Ascending aorta (tissue), 2 donors: ENCODE measurements around the gene TMEFF1. TPM values are rescaled to one million over a fixed set of nuclear protein-coding genes. Genes with fewer than 3 reads are reported as not detected.

Source experiments
- DNase-seq, 2 donors: peaks; one replicate each; pipeline ENCODE4 v3.0.0-alpha.2; 2019; ENCODE audit warnings: low spot score in 2 of 2
- H3K27ac ChIP-seq, 2 donors: fragments of 200-600 bp; sonication (generic); one replicate each; pipeline ENCODE4 v1.5.1; 2016 to 2017; ENCODE audit warnings: mild to moderate bottlenecking in 1 of 2
- H3K27me3 ChIP-seq: fragments of 200-600 bp; sonication (generic); one replicate; pipeline ENCODE4 v1.5.1; 2017
- H3K36me3 ChIP-seq, 2 donors: fragments of 200-600 bp; sonication (generic); one replicate each; pipeline ENCODE4 v1.5.1; 2016
- H3K4me1 ChIP-seq, 2 donors: fragments of 200-600 bp; sonication (generic); one replicate each; pipeline ENCODE4 v1.5.1; 2016 to 2017; ENCODE audit warnings: mild to moderate bottlenecking in 1 of 2
- H3K4me3 ChIP-seq, 2 donors: fragments of 200-600 bp; sonication (generic); one replicate each; pipeline ENCODE4 v1.5.1; 2016 to 2017; ENCODE audit warnings: mild to moderate bottlenecking in 1 of 2
- H3K9me3 ChIP-seq, 2 donors: fragments of 200-600 bp; sonication (generic); one replicate each; pipeline ENCODE4 v1.5.1; 2016
- intact Hi-C: fragments of 100-400 bp; cut with DNase I; formaldehyde crosslinking; loops from one replicate; pipeline ENCODE4 v1.15.1; 2023
- total RNA-seq: library from RNA; depleted of rRNA; stranded (reverse); fragments of >200 nt; gene quantifications from one replicate; pipeline ENCODE4 v1.1.0, GENCODE V29; 2016
- TF ChIP-seq, protein P1 (sequence below), 3 experiments: fragments of 200-600 bp in 2 of 3; fragments of 450-650 bp in 1 of 3; sonication (generic) in 2 of 3; IDR thresholded peaks; one replicate each; pipeline ENCODE4 v1.5.1; 2016 to 2019; ENCODE audit warnings: antibody characterized with exemption in 3 of 3, mild to moderate bottlenecking in 1 of 3, moderate library complexity in 1 of 3

TMEFF1 gene
- total RNA-seq, 1 donor from 2014 or later: not detected

- Histone ChIP-seq H3K36me3 (no peaks in the 10 kb centered on the region), H3K4me3 (no peak overlapping the region), H3K4me1 (peaks cover 0 to 3% of the 10 kb centered on the region in 2 donors), H3K9me3 (no peaks in the 10 kb centered on the region), H3K27me3 (no peaks in the 10 kb centered on the region), H3K27ac (no peak overlapping the region)
- intact Hi-C loops: no loop called here
- TF ChIP-seq, protein P1, sequence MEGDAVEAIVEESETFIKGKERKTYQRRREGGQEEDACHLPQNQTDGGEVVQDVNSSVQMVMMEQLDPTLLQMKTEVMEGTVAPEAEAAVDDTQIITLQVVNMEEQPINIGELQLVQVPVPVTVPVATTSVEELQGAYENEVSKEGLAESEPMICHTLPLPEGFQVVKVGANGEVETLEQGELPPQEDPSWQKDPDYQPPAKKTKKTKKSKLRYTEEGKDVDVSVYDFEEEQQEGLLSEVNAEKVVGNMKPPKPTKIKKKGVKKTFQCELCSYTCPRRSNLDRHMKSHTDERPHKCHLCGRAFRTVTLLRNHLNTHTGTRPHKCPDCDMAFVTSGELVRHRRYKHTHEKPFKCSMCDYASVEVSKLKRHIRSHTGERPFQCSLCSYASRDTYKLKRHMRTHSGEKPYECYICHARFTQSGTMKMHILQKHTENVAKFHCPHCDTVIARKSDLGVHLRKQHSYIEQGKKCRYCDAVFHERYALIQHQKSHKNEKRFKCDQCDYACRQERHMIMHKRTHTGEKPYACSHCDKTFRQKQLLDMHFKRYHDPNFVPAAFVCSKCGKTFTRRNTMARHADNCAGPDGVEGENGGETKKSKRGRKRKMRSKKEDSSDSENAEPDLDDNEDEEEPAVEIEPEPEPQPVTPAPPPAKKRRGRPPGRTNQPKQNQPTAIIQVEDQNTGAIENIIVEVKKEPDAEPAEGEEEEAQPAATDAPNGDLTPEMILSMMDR (IDR thresholded peaks at IDR 0.05): no peak
- no peak for DNase-seq
These were observed 113.1 kb downstream of the TMEFF1 start for GRCh38 chr9:100586093-100586492.

DNA sequence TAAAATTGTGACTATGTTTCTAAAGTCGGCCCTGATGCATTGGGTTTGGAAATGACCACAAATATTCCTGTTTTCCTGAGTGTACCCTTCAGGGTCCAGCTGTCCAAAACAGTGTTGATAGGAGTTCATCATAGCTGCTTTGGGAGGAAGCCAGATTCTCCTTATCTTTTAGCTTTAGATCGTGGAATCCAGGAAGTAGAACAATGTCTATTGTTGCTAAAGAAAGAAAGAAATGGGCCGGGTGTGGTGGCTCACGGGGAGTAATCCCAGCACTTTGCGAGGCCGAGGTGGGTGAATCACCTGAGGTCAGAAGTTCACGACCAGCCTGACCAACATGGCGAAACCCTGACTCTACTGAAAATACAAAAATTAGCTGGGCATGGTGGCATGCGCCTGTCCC lies 114.4 kb downstream of the TMEFF1 start:
- Histone ChIP-seq H3K27me3 (no peaks in the 10 kb centered on the region), H3K4me1 (peaks cover 0 to 3% of the 10 kb centered on the region in 2 donors), H3K4me3 (no peak overlapping the region), H3K36me3 (no peaks in the 10 kb centered on the region), H3K27ac (no peak overlapping the region), H3K9me3 (no peaks in the 10 kb centered on the region)
- intact Hi-C loops: no loop called here
- TF ChIP-seq, protein P1 (IDR thresholded peaks at IDR 0.05): no peak
- DNase-seq: no peak

GRCh38 chr9:100589582-100589981 lies 116.6 kb downstream of the TMEFF1 start:
- TF ChIP-seq, protein P1 (IDR thresholded peaks at IDR 0.05): no peak
- H3K36me3 ChIP-seq: no peaks in the 10 kb centered on the region
- H3K4me1 ChIP-seq: no peaks in the 10 kb centered on the region
- no peaks in the 10 kb centered on the region for H3K9me3 ChIP-seq
- no peak overlapping the region for H3K27ac ChIP-seq
- no peak overlapping the region for H3K4me3 ChIP-seq
- no peaks in the 10 kb centered on the region for H3K27me3 ChIP-seq
- no peak for DNase-seq
- intact Hi-C loops: no loop called here

DNA sequence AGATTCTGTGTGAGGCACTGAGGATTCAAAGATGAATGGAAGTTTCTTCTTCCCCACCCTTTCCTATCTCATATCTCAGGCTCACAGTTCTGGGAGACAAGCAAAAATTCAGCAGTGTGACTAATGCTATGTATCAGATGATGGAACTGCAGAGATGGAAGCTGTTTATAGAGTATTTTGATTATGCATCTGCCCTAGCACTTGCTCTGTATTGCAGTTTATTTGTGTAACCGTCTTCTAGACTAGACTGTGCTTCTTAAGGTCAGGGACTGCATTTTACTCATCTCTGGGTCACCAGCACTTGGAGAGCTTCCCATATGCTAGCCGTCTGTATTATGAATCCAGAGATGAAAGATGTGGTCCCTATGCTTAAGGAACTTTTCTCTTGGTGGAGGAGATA lies 117.5 kb downstream of the TMEFF1 start:
- no peaks in the 10 kb centered on the region for H3K27me3 ChIP-seq
- no peaks in the 10 kb centered on the region for H3K4me1 ChIP-seq
- no peak overlapping the region for H3K27ac ChIP-seq
- H3K36me3 ChIP-seq: no peaks in the 10 kb centered on the region
- no peak overlapping the region for H3K4me3 ChIP-seq
- no peak for DNase-seq
- TF ChIP-seq, protein P1 (IDR thresholded peaks at IDR 0.05): no peak
- H3K9me3 ChIP-seq: no peaks in the 10 kb centered on the region
- intact Hi-C loops: loop anchor here (10.0 kb wide), 2 partner anchors 266 to 496 kb away; partner anchors contain the start of genes ERP44 and INVS

DNA sequence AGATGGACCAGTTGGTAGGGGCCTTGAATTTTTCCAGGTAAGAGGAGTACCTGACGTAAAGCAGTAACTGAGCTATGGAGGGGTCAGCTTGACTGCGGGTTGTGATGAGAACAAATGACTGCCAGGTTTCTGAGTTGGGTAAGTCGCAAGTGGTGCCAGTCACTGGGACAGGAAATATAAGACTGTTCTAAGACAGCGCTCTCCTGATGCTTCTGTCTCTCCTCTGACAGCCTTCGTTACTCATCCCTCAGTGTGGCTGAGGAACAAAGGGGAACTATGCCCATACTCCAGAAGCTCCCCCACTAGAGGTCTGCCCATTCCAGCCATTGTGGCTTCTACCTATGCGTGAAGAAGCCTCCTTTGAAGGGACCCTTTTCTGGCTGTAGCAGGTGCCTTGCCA lies 118.2 kb downstream of the TMEFF1 start:
- no peak overlapping the region for H3K27ac ChIP-seq
- TF ChIP-seq, protein P1 (IDR thresholded peaks at IDR 0.05): no peak
- H3K27me3 ChIP-seq: no peaks in the 10 kb centered on the region
- intact Hi-C loops: loop anchor here (10.0 kb wide), 2 partner anchors 266 to 496 kb away; partner anchors contain the start of genes ERP44 and INVS
- no peaks in the 10 kb centered on the region for H3K4me1 ChIP-seq
- DNase-seq: no peak
- no peaks in the 10 kb centered on the region for H3K36me3 ChIP-seq
- no peaks in the 10 kb centered on the region for H3K9me3 ChIP-seq
- no peak overlapping the region for H3K4me3 ChIP-seq
